Measurements from ENCODE around the gene LARGE1.

The LARGE1 gene

GRCh38 chr22:33687464-33687863, 232.8 kb downstream of the LARGE1 start:
- TF ChIP-seq SIN3A (IDR thresholded peaks at IDR 0.05; ENCODE audit: borderline replicate concordance, insufficient read depth, low read length) (no peak), TAF1 (IDR thresholded peaks at IDR 0.05; ENCODE audit: borderline replicate concordance, insufficient read depth, low read length) (no peak), FOXP2 (optimal IDR thresholded peaks at IDR 0.05; ENCODE audit: borderline replicate concordance, extremely low read depth, extremely low read length, insufficient read depth) (no peak), REST (IDR thresholded peaks at IDR 0.05; ENCODE audit: insufficient read depth in 1 of 2, low read depth in 2 of 2, low read length in 2 of 2) (no peak), POLR2AphosphoS5 (IDR thresholded peaks at IDR 0.05; ENCODE audit: low read depth, low read length) (no peak)

GRCh38 chr22:33684087-33684486, 236.2 kb downstream of the LARGE1 start:
- TF ChIP-seq POLR2AphosphoS5 (IDR thresholded peaks at IDR 0.05; ENCODE audit: low read depth, low read length) (no peak), TAF1 (IDR thresholded peaks at IDR 0.05; ENCODE audit: borderline replicate concordance, insufficient read depth, low read length) (no peak)

- TF ChIP-seq TAF1 (IDR thresholded peaks at IDR 0.05; ENCODE audit: borderline replicate concordance, insufficient read depth, low read length): no peak
- no peak for TF ChIP-seq SIN3A (IDR thresholded peaks at IDR 0.05; ENCODE audit: borderline replicate concordance, insufficient read depth, low read length)
- TF ChIP-seq FOXP2 (optimal IDR thresholded peaks at IDR 0.05; ENCODE audit: borderline replicate concordance, extremely low read depth, extremely low read length, insufficient read depth): no peak
- TF ChIP-seq REST (IDR thresholded peaks at IDR 0.05; ENCODE audit: insufficient read depth in 1 of 2, low read depth in 2 of 2, low read length in 2 of 2): no peak
- TF ChIP-seq POLR2AphosphoS5 (IDR thresholded peaks at IDR 0.05; ENCODE audit: low read depth, low read length): no peak
Observed at GRCh38 chr22:33682927-33683326, 237.3 kb downstream of the LARGE1 start.

GRCh38 chr22:33680632-33681031, 239.6 kb downstream of the LARGE1 start:
- TF ChIP-seq POLR2AphosphoS5 (IDR thresholded peaks at IDR 0.05; ENCODE audit: low read depth, low read length) (no peak), SIN3A (IDR thresholded peaks at IDR 0.05; ENCODE audit: borderline replicate concordance, insufficient read depth, low read length) (no peak), REST (IDR thresholded peaks at IDR 0.05; ENCODE audit: insufficient read depth in 1 of 2, low read depth in 2 of 2, low read length in 2 of 2) (no peak), FOXP2 (optimal IDR thresholded peaks at IDR 0.05; ENCODE audit: borderline replicate concordance, extremely low read depth, extremely low read length, insufficient read depth) (no peak), TAF1 (IDR thresholded peaks at IDR 0.05; ENCODE audit: borderline replicate concordance, insufficient read depth, low read length) (no peak)

- TF ChIP-seq SIN3A (IDR thresholded peaks at IDR 0.05; ENCODE audit: borderline replicate concordance, insufficient read depth, low read length) (no peak), FOXP2 (optimal IDR thresholded peaks at IDR 0.05; ENCODE audit: borderline replicate concordance, extremely low read depth, extremely low read length, insufficient read depth) (no peak), POLR2AphosphoS5 (IDR thresholded peaks at IDR 0.05; ENCODE audit: low read depth, low read length) (no peak), REST (IDR thresholded peaks at IDR 0.05; ENCODE audit: insufficient read depth in 1 of 2, low read depth in 2 of 2, low read length in 2 of 2) (no peak)
Observed at GRCh38 chr22:33678523-33678922, 241.8 kb downstream of the LARGE1 start.
